ENCODE data around the gene ZNF107.

The ZNF107 gene

GRCh38 chr7:64665980-64666662 lies at the start of gene ZNF107:
ZNF107 (plus strand) TSS chr7:64666133; CDS start chr7:64666283, 150 bp downstream.
- peak; percentile 92 for DNase-seq

- peak; percentile 46 for DNase-seq
Observed at GRCh38 chr7:64618785-64619456, 47.0 kb upstream of the ZNF107 start.

GRCh38 chr7:64619705-64620104 lies 46.2 kb upstream of the ZNF107 start:
- no peak for DNase-seq

- DNase-seq = no peak
Observed at GRCh38 chr7:64621656-64622055, 44.3 kb upstream of the ZNF107 start.

- DNase-seq = no peak
Observed at GRCh38 chr7:64625114-64626082, 40.5 kb upstream of the ZNF107 start.

- DNase-seq = no peak
Observed at GRCh38 chr7:64626083-64626469, 39.9 kb upstream of the ZNF107 start.

GRCh38 chr7:64626557-64626956 lies 39.4 kb upstream of the ZNF107 start:
- no peak for DNase-seq

- no peak for DNase-seq
Observed at GRCh38 chr7:64628192-64628591, 37.7 kb upstream of the ZNF107 start.

- no peak for DNase-seq
Observed at GRCh38 chr7:64628721-64629120, 37.2 kb upstream of the ZNF107 start.

GRCh38 chr7:64630496-64630895 lies 35.4 kb upstream of the ZNF107 start:
- no peak for DNase-seq

GRCh38 chr7:64632029-64632428 lies 33.9 kb upstream of the ZNF107 start:
- no peak for DNase-seq

GRCh38 chr7:64633401-64633800 lies 32.5 kb upstream of the ZNF107 start:
- DNase-seq = no peak

- no peak for DNase-seq
Observed at GRCh38 chr7:64634406-64635062, 31.4 kb upstream of the ZNF107 start.

- no peak for DNase-seq
Observed at GRCh38 chr7:64636386-64636785, 29.5 kb upstream of the ZNF107 start.

GRCh38 chr7:64637521-64638445 lies 28.1 kb upstream of the ZNF107 start:
- DNase-seq = no peak

- DNase-seq = no peak
Observed at GRCh38 chr7:64638822-64639221, 27.1 kb upstream of the ZNF107 start.

GRCh38 chr7:64639267-64640001 lies 26.5 kb upstream of the ZNF107 start:
- DNase-seq = no peak

- DNase-seq = no peak
Observed at GRCh38 chr7:64640504-64640903, 25.4 kb upstream of the ZNF107 start.

- no peak for DNase-seq
Observed at GRCh38 chr7:64642046-64642445, 23.9 kb upstream of the ZNF107 start.

- DNase-seq = no peak
Observed at GRCh38 chr7:64642875-64643274, 23.1 kb upstream of the ZNF107 start.

GRCh38 chr7:64643566-64643965 lies 22.4 kb upstream of the ZNF107 start:
- no peak for DNase-seq

Data from NCI-H1092 (cell line).